NCI-H1048 (cell line): Measurements from ENCODE around the gene TRIP12.
"Not testable (repeated sequence)": the region's sequence is repeated elsewhere in the genome, so short reads cannot be mapped to it uniquely, and the experiment has no call there.

Experiments
- DNase-seq: peaks from one replicate; lab custom pipeline; 2025; lab: John Stamatoyannopoulos, UW

TRIP12 gene

GRCh38 chr2:229874647-229875046 is 47.2 kb downstream of the TRIP12 start:
- no peak for DNase-seq

- no peak for DNase-seq
These were observed 48.7 kb downstream of the TRIP12 start for GRCh38 chr2:229873123-229873581.

GRCh38 chr2:229870903-229871656 is 50.7 kb downstream of the TRIP12 start:
- DNase-seq, result no peak

GRCh38 chr2:229869226-229869625 is 52.6 kb downstream of the TRIP12 start:
- no peak for DNase-seq

- DNase-seq, result no peak
These were observed 53.0 kb downstream of the TRIP12 start for GRCh38 chr2:229868794-229869193.

GRCh38 chr2:229865033-229865432 is 56.8 kb downstream of the TRIP12 start:
- no peak for DNase-seq

GRCh38 chr2:229861431-229861830 is 60.4 kb downstream of the TRIP12 start:
- DNase-seq, result no peak

GRCh38 chr2:229860334-229860733 is 61.5 kb downstream of the TRIP12 start:
- DNase-seq, result no peak

- no peak for DNase-seq
These were observed 63.5 kb downstream of the TRIP12 start for GRCh38 chr2:229858351-229858750.

GRCh38 chr2:229857634-229858033 is 64.2 kb downstream of the TRIP12 start:
- no peak for DNase-seq

GRCh38 chr2:229856413-229856812 is 65.4 kb downstream of the TRIP12 start:
- no peak for DNase-seq

GRCh38 chr2:229855116-229855515 is 66.7 kb downstream of the TRIP12 start:
- DNase-seq, result no peak

GRCh38 chr2:229852565-229852964 is 69.2 kb downstream of the TRIP12 start:
- no peak for DNase-seq

GRCh38 chr2:229851870-229852269 is 69.9 kb downstream of the TRIP12 start:
- DNase-seq, result no peak

GRCh38 chr2:229850355-229851275 is 71.2 kb downstream of the TRIP12 start:
- DNase-seq, result not testable (repeated sequence)

GRCh38 chr2:229849073-229849472 is 72.7 kb downstream of the TRIP12 start:
- DNase-seq, result no peak

- DNase-seq, result no peak
These were observed 78.2 kb downstream of the TRIP12 start for GRCh38 chr2:229843613-229844012.

GRCh38 chr2:229838729-229839128 is 83.1 kb downstream of the TRIP12 start:
- DNase-seq, result no peak

GRCh38 chr2:229836847-229837246 is 85.0 kb downstream of the TRIP12 start:
- no peak for DNase-seq

- no peak for DNase-seq
These were observed 86.1 kb downstream of the TRIP12 start for GRCh38 chr2:229835596-229836283.

GRCh38 chr2:229834368-229834767 is 87.4 kb downstream of the TRIP12 start:
- DNase-seq, result not testable (repeated sequence)

GRCh38 chr2:229832510-229832898 is 89.3 kb downstream of the TRIP12 start:
- no peak for DNase-seq
